ENCODE measurements around the gene ZDHHC13. TPM values are rescaled to one million over a fixed set of nuclear protein-coding genes. Genes with fewer than 3 reads are reported as not detected.

The ZDHHC13 gene, protein sequence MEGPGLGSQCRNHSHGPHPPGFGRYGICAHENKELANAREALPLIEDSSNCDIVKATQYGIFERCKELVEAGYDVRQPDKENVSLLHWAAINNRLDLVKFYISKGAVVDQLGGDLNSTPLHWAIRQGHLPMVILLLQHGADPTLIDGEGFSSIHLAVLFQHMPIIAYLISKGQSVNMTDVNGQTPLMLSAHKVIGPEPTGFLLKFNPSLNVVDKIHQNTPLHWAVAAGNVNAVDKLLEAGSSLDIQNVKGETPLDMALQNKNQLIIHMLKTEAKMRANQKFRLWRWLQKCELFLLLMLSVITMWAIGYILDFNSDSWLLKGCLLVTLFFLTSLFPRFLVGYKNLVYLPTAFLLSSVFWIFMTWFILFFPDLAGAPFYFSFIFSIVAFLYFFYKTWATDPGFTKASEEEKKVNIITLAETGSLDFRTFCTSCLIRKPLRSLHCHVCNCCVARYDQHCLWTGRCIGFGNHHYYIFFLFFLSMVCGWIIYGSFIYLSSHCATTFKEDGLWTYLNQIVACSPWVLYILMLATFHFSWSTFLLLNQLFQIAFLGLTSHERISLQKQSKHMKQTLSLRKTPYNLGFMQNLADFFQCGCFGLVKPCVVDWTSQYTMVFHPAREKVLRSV
- 13.4 and 15.1 TPM in 2 replicates for total RNA-seq

DNA sequence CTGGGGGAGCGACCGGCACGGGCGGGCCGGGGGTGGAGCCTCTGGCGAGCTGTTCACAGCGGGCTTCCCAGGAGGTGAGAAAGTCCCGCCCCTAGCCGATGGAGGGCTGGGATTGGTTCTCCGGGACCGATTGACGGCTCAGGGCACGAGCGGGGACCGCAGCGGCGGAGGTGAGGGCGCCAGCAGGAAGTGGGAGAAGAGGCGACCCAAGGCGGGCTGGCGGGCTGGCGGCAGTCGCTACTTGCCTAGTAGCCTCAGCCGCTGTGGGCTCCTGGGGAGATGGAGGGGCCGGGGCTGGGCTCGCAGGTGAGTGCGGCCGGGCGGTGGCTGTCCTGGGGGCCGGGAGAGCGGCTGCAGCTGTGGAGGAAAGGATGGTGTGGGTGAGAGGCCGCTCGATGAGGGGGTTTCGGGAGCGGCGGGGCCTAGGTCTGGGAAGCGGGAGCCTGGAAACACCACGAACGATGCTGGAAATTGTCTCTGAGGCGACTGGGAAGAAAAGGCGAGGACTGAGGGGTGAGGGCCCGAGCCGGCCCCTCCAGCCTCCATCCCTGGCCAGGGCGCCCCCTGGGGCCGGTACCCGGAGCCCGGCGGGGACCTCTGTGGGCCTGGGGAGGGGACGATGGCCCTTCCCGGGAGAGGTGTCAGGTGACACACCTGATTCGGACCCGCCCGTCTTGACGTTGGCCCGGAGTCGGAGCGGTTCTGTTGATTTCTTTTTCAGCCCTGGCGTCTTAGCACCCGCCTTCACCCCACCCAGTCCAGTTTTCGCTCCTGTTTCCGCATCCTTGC is at the start of gene ZDHHC13:
Gene ZDHHC13 (plus strand): TSS at position 198 of the 789 bp plus-strand sequence. CDS start 82 bp downstream, at position 280.

DNA sequence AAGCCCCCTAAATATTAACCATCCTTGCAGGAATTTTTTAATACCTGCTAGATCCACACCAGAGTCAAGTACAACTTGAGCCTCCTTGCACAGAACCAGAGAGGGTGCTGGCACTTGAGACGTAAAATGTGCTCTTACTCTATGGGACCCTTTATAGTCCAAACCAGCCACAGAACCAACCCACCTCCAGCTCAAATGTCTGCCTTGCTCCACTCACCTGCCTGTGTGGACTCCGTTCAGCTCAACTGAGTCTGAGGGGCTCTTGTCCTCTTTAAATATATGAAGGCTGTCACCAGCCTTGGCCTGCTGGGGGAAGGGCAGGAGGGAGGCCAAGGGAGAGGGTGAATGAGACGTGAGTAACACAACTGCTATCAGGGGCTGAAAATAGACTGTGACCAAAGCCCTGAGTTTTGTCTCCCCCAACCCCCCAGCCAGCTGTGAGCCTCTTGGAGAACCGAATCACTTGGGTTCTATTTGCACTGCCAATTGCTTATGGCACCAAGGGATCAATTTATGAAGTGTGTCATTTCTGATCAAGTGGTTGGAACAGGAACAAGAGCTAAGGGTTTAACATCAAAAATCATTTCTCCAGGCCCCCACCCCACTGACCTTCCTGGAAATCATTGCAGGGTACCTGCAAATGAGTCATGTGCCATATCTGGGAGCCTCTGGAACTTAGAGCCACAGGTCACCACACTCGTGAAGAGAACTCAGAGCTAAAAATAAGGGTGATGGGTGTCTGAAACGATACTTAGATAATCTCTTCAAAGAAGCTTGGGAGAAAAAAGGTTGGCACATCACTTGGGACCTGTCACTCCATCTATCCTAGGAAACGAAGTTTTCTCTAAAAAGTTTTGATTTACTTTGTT is 85.0 kb downstream of the ZDHHC13 start, which contains the start of gene CSRP3:
Gene CSRP3 (minus strand): TSS at position 247 of the 869 bp plus-strand sequence. CDS start 9,535 bp downstream, outside the sequence.

Other genes starting within 250 kb of the ZDHHC13 start
- not detected in 2 replicates for gene MRGPRX1, start 177.8 kb upstream of the ZDHHC13 start, total RNA-seq
- gene MRGPRX2, start 56.5 kb upstream of the ZDHHC13 start, total RNA-seq = not detected in 2 replicates
- not detected in 2 replicates for gene CSRP3, start 84.8 kb downstream of the ZDHHC13 start, total RNA-seq
- under 0.01 and 0.92 TPM in 2 replicates for gene E2F8, start 123.8 kb downstream of the ZDHHC13 start, total RNA-seq

Data from smooth muscle cell of the umbilical artery (primary cell).